Dermis microvascular lymphatic vessel endothelial cell (primary cell): ENCODE results near the gene RAD51B. TPM values are rescaled to one million over a fixed set of nuclear protein-coding genes. Genes with fewer than 3 reads are reported as not detected.

ENCODE experiments used
- DNase-seq, 2 donors: peaks; one replicate each; pipeline versions ENCODE4 v3.0.0 to v3.0.0-alpha.2; 2010; ENCODE audit warnings: low read depth in 2 of 2
- total RNA-seq: library from RNA; depleted of rRNA; stranded (reverse); fragments of >200 nt; gene quantifications from 2 replicates; pipeline ENCODE4 v1.2.1, GENCODE V29; 2014

RAD51B gene
- total RNA-seq, 1 donor from 2014 or later: 9.2 TPM

DNA sequence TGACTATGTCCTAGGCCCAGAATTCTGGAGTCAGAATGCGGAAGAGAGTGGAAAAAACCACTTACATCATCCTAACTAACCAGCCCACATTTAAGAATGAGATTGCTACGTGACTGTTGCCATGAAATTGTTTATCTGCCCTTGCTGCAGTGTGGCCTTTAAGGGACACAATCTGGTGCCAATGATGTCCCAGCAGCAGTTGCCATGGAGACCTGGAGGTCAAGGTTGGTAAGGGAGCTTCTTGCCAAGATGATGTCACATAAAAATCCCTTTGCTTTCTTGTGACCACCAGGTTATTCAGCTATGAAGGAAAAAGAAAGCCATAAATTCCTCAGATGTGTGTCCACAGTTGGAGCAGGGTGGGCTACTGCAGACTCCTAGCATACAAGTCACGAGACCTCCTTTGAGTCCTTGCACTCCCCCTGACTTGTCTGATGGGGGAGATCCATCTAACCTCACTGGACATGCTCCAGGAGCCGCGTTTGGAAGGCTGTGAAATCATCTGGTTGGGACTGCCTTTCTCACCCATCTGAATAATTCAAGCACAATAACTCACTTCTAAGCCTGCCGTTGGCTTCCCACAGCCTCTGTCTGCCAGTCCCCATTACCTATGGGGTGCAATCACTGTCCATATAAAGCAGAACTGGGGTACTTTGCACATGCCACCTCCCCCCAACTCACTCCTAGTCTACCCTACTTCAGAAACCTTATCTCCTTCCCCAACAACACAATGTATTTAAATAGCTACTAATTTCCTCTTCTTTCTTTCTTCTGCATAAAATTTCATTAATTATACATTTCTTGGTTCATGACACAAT lies 807.7 kb downstream of the RAD51B start:
- no peak for DNase-seq

DNA sequence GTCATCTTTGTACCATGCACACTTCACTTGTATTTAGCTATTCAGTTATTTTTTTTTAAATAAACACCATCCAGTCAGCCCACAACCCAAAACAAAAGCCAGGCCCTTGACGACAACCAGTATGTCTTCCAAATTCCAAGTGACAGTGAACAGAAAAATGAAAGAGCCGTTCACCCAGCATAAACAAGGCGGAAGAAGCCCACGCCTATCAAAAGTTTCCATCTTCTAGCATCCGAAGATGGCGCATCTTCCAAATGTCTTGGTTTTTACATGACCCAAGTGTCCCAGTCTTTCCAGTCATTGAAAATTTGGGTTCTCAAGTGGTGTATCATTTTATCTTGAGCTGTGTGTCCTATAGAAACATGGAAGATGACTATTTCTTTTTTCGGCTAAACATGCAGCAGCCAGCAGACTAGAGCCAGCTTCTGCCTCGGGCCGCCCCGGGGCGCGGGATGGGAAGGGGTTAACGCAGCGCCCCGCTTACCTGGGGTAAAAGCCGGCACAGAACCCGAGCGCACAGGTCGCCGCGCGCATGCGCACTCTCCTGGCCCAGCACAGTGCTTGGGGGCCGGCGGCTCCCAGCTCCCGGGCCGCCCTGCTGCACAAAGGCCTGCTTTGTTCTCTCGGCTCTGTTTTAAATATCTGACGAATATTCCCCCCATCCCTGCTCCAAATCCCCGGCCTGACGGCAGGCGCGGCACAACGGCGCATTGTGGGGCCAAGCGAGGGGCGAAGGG lies 808.5 kb downstream of the RAD51B start:
- no peak for DNase-seq

DNA sequence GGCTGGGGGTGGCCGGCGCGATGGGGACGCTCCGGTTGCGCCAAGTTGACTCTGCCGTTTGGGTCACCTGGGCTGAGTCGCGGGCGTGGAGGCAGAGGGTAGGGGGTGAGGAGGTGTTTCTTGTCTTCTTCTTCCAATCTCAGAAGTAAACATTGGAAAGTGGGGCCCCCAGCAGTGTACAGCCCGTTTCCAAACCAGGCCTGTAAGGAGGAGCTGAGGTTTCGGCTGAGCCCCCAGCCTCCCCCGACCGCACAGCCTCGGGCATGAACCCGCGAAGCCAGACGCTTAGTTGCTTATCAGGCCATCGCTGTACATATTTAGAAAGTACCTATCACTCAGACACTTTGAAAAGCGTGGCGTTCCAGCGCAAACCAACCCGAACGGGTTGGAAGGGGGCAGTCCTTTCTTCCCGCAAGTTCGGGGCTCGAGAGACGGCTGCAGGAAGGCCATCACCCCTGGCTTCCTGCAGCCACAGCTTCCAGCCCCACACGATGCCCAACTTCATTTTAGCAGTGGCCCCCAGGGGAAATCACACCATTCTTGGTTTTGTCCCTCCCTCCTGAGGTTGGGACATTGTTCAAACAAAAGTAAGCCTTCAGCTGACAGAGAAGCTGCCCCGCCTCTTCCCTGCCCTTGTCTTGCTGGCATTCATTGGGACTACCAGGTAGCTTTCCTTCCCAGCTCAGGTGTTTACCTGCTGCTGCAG lies 809.2 kb downstream of the RAD51B start:
- no peak for DNase-seq

DNA sequence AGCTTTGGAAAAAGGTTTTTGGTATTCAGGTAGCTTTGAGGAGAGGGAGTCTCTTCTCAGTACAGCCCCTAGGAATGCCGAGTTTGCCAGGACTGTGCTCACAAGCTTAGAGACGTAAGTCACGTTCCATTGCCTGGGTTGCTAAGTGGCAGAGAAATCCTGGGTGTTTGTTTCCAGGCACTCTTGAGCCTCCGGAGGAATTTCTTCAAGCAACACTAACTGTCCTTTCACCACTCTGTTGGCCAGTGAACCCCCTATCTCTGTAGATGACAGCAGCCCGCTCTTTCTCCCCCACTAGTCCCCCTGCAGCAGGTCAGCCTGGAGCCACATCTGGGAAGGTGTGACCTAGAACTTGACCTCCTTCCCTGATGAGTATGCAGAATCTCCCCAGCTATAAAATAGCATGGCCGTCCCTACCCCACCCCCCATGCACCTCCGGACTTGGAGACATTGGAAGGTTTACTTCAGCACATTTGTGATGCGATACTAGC lies 810.5 kb downstream of the RAD51B start:
- DNase-seq: no peak

DNA sequence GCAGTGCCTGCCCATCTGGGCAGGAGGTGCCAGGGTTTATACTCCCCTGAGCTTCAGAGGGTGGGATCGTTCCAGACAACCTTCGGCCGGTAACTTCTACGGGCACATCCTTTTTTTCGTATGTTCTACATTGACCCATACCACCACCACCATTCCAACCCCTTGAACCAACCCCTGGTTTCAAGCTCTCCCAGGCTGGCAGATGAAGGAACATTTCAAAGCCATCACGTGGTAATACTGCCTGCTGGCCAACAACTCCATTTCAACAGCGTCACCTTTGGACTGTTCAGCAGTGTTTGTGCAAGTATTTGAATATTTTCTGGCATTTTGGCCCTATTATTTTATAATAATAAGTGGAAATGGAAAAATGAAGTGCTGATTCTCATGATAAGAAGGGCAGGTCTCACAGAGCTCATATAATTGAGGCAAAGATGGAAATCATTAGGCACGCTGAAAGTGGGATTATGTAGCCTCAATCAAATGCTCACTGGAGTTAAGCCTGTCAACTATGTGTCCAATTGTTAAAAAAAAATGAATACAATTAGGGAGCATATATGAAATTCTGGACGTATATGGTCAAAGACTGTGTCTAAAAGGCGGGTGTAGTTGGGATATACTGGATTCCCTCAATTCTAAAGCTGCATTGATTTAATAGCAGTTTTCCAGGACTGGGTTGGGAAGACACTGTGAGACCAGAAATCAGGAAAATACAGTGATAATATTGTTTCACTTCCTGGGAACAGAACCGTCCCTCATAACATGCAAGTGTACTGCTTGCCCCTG lies 811.2 kb downstream of the RAD51B start:
- DNase-seq: peak; percentile 31 to 51

DNA sequence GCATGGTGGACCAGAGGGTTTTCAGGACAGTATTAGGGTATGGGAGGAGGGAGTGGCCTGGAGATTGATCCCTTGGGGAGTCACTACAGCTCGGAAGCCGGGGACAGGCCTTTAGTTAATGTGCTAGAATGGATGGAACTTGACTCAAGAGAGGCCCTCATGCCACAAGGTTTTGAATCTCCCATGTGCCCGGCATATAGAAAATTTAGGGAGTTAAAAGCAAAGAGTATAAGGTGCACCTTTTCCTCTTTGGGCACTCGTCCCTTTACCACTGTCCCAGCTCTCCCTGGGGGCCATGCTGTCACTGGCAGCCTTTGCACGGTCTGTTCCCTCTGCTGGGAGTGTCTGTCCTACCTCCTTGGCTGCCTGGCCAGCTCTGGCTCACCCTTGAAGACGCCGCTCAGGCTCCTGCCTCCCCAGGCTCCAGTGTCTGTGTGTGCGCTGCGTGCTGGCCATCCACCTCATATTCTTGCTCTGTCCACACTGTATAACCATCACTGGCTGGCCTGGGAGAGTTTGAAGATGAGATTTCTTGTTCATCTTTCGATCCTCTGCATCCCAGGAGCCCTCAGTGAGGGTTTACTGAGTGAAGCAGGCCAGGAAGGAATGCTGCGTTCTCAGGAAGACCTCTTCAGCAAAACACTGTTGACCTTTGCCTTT lies 811.9 kb downstream of the RAD51B start:
- DNase-seq: no peak

DNA sequence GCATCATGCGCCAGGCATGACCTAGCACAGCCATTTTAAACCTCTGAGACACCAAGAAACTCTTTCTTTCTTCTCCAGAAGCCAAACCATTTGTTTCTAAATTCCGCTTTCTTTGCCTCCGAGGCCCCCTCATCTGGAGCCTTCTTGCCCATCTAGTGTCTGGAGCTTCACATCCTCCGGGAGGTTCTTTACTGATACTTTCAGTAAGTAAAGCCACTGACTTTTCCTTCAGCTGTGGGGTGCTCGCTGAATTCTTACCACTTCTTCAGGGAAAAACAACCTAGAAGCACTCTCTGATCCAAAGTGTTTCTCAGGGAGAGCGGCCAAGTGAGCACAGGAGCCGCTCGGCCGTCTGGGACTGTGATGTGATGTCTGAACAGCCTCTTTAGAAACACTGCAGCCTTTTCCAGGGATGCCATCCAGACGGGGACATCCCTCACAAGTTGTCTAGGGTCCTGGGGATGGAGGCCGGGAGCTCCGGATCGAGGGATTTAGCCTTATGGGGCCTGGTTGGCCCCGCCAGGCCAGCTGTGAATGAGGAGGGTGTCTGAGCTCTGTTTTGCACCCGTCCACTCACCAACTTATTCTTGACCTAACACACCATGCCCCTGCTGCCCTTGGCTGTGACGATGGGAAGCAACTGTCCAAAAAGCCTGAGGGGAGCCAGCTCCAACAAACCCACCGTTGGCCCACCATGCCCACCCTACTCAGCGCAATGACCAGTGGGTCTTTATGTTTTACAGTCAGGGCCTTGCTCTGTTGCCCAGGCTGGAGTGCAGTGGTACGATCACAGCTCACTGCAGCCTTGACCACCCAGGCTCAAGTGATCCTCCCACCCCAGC lies 812.7 kb downstream of the RAD51B start:
- no peak for DNase-seq

DNA sequence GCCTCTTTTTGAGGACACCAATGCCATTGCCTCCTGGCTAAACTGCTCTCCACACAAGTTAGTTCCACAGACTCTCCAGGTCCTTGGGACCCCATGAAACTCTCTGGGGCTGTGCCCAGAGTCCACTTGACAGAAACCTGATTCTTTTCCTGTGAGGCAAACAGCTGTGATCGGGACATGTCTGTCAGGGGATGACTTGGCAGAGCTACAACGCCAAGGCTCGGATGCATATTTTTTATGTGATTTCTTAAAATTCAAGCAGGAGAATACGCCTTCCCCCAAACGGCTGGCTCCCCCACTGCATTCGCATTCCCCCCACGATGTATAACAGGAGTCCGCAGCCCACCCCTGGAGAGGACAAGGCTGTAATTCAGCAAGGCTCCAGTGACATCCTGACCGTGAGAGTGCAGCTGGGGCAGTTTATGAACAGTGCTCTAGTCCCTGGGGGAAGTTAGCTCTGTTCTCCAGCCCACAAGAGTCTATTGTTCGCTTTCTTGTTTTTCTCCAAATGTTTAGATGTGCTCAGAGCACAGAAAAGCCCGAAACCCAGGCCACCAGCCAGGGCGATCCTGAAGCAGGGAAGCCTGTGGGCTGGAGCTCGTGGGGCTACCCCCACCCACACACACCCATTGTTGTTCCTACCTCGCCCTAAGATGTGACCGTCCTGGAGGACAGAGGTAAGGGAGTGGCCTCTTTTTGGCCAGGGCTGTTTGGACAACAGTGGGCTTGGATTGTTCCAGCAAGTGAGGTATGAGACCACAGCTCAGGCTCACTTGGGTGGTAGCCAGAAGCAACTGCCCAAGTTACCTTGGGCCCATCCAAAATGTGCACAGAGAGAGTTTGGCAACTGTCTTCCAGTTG lies 813.8 kb downstream of the RAD51B start:
- peak in 1 of 2 donors; percentile 48 for DNase-seq

DNA sequence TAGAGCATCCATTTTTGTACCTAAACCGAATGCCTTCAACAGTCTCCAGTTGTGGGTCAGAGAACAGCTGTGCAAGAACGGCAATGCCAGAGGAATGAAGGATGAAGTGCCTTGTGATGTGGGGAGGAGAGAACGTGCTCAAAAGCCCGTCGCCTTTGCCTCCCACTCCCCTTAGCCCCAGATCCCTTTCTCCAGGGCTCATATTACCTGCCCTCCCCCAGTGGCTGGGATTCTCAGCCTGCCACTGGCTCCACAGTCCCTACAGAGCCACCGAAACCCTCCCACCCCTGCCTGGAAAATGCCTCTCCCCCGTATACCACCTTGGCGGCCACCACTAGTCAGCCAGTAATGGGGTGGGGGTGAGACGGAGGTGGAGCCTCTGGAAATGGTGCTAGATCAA lies 814.8 kb downstream of the RAD51B start:
- no peak for DNase-seq

DNA sequence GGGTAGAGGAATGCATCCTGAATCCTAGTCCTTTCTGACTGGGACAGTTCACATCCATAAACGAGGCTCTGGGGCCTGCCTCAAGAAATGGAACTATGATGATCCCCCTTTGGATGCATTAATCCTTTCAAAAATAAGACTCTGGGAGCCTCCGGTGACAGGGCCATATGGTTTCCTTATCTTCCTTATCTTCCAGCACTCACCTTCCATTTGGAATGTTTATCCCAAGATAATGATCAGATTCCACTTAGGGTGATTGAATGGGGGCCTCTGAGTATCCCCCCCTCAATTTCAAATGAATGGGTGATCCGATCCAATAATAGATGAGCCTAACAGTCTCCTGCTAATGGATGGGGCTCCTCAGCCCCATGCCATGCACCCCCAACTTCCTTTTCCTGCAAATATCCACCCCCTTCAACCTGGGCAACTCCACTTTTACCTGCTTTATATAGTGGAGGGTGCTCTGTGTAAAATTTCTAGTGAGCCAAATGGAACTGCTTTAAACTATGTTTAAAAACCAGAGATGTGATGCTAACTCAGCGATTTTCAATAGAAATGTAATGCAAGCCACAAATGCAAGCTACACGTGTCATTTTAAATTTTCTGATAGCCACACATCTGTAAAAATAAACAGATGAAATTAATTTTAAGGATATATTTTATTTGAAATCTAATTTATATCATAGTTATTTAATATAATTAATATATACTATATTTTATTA lies 815.5 kb downstream of the RAD51B start:
- no peak for DNase-seq

DNA sequence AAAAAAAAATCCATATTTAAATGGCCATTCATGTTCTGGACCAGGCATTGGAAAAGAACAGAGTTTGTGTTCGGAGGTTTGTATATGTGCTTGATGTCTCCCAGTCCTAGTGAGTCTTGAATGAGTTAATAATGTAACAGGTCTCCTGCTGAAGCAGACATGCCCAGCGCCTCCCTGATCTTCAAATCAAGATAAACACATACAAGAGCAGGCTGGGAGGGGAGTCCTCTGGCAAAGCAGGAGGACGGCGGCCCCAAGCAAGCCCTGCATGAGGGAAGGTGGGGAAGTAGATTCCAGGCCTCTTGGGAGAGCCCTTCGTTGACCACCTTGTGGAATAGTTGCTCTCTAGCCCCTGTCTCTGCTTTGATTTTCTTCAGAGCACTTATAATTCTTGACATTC lies 817.0 kb downstream of the RAD51B start:
- no peak for DNase-seq

DNA sequence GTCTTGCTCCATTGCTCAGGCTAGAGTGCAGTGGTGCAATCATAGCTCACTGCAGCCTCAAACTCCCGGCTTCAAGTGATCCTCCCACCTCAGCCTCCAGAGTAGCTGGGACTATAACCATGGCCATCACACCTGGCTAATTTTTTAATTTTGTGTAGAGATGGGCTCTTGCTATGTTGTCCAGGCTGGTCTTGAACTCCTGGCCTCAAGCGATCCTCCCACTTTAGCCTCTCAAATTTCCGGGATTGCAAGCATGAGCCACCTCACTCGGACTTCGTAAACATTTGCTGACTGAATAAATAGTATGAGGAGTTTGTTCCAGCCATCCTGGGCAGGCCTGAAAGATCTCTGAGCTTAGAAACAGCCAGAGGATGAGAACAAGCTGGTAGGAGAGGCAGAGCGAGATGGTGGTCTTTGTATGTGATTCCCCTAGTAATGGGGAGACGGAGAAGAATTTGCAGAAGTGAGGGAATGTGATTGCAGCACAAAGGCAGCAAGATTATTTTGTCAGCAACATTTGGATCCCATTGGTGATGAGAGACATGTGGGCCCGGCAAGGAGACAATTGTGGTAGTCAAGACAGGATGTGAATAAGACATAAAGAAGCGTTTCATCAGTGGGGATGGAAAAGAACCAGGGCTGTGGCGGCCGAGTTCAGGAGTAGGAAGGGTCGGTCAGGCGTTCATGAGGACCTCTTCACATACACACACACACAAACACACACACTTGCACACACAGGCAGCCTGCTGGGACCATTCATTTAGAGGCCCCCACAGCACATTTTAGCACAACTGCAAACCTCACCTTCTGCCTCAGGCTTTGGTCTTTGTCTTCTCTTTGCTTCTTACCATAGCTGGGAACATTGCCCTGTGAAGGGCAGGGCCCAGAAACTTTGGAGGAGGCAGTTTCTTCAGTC lies 817.8 kb downstream of the RAD51B start:
- peak in 1 of 2 donors; percentile 45 for DNase-seq

DNA sequence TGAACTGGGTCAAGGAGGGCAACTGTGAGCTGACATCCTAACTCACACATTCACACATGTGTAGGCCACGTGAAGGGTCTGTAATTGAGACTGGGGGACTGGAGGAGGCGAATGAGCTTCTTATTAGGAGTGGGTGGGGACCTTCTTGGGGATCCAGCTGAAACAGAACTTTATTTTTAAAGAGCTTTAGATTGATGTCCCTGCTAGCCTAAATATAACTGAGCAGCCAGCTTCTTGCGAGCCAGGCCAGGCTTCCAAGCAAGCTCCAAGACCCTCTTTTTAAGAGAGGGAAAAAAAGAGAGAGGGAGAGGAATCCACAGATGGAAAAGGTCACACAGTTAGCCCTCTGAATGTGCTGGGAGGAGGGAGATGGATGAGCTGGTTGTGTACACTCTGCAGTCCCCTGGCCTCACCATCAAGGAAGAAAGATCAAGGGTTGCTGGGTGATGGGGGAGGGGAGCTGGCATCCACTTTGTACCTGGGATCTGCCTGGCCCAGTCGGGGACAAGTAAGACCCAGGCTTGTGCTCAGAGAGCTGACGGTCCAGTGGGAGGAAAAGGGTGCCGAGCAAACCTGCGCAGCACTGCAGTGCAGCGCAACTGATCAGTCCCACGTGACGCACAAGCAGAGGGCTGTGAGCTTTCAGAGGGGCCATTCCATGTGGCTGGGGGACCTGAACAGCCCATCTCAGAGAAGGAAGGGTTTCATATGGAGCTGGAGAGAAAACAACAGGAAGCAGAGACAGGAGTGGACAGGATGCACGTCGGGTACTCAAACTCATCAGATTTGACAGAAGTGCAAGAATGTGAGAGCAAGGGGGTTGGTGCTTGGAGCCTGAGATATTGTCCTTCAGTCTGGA lies 818.8 kb downstream of the RAD51B start:
- DNase-seq: peak in 1 of 2 donors; percentile 41

DNA sequence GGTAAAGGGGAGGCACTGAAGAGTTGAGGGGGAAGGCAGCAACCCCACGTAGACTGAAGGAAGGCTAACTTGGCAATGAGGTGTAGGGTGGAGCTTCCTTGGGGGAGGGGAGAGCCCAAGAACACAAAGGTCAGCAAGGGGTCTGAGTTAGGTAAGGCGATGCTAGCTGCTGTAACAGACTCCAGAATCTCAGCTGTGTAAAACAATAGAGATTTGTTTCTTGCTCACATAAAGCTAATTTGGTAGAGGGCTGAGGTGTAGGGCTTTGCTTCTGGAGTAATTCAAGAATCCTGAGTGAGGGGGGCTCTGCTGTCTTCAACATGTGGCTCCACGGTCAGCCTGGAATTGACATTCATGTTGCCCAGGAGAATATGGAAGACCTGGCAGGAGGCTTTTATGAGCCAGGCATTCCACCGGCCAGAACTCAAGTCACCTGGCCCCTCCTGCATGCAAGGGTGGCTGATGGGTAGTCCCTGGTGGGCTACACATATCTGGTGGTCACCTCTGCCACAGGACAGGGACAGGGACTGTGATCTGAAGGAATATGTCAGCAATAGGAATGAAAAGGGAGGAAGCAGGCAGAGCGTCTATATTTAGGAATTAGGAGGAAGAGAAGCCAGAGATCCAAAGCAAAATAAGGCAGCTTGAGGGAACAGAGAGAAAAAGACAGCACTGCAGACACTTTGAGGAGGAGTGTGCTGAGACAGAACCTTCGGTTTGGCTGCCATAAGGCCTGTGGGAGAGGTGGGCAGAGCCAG lies 819.6 kb downstream of the RAD51B start:
- no peak for DNase-seq
